ENCODE results near the gene TRPM5.

DNA sequence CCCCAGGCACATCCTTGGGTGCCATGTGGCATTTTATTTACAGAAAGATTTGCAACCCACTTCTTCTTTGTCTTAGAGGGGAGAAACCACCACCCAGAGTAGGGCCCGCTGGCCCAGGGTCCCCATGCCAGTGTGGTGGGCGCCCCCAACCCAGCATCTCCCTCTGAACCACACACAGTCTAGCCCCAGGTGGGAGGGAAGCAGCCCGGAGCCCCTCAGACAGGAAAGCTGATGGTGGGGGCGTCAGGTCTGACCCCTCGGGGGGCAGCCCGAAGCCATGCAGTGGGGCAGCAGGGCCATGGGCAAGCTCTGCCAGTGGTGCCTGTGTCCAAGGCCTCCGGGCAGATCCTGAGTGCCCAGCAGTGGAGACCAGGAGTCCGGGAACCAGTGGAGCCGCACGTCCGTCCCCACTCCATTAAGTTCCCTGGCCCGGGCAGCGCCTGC, 11.7 kb downstream of the TRPM5 start:
- TF ChIP-seq, protein P1, sequence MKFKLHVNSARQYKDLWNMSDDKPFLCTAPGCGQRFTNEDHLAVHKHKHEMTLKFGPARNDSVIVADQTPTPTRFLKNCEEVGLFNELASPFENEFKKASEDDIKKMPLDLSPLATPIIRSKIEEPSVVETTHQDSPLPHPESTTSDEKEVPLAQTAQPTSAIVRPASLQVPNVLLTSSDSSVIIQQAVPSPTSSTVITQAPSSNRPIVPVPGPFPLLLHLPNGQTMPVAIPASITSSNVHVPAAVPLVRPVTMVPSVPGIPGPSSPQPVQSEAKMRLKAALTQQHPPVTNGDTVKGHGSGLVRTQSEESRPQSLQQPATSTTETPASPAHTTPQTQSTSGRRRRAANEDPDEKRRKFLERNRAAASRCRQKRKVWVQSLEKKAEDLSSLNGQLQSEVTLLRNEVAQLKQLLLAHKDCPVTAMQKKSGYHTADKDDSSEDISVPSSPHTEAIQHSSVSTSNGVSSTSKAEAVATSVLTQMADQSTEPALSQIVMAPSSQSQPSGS (CRISPR knock-in tag; IDR thresholded peaks at IDR 0.05): no peak
- TF ChIP-seq POLR2AphosphoS5 (IDR thresholded peaks at IDR 0.05; ENCODE audit: control insufficient read depth, insufficient read depth, low read depth, low read length): no peak
- no peak for TF ChIP-seq MBD2 (IDR thresholded peaks at IDR 0.05; ENCODE audit: borderline replicate concordance, low read depth)
- TF ChIP-seq BRD4 (IDR thresholded peaks at IDR 0.05): no peak
- no peak for TF ChIP-seq ZNF274 (IDR thresholded peaks at IDR 0.05; ENCODE audit: borderline replicate concordance, low read depth, low read length)
- no peak for TF ChIP-seq JUND (IDR thresholded peaks at IDR 0.05; ENCODE audit: borderline replicate concordance, low read depth, low read length)
- TF ChIP-seq JUND (tag; IDR thresholded peaks at IDR 0.05; ENCODE audit: borderline replicate concordance, low read depth, low read length): no peak
- no peak for TF ChIP-seq PML (IDR thresholded peaks at IDR 0.05; ENCODE audit: low read length)
- TF ChIP-seq, protein P2, sequence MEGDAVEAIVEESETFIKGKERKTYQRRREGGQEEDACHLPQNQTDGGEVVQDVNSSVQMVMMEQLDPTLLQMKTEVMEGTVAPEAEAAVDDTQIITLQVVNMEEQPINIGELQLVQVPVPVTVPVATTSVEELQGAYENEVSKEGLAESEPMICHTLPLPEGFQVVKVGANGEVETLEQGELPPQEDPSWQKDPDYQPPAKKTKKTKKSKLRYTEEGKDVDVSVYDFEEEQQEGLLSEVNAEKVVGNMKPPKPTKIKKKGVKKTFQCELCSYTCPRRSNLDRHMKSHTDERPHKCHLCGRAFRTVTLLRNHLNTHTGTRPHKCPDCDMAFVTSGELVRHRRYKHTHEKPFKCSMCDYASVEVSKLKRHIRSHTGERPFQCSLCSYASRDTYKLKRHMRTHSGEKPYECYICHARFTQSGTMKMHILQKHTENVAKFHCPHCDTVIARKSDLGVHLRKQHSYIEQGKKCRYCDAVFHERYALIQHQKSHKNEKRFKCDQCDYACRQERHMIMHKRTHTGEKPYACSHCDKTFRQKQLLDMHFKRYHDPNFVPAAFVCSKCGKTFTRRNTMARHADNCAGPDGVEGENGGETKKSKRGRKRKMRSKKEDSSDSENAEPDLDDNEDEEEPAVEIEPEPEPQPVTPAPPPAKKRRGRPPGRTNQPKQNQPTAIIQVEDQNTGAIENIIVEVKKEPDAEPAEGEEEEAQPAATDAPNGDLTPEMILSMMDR (IDR thresholded peaks at IDR 0.05 in 2 of 3, conservative IDR thresholded peaks at IDR 0.05 in 1 of 3; ENCODE audit: insufficient read depth in 2 of 3, low read depth in 1 of 3, low read length in 3 of 3): no peak

All from K562 (cell line).